ENCODE data around the gene CCDC174. TPM values are rescaled to one million over a fixed set of nuclear protein-coding genes. Genes with fewer than 3 reads are reported as not detected.

Gene CCDC174
- total and polyA plus RNA-seq, 7 donors = 10.6 to 24.1 (median 13.5) TPM

DNA sequence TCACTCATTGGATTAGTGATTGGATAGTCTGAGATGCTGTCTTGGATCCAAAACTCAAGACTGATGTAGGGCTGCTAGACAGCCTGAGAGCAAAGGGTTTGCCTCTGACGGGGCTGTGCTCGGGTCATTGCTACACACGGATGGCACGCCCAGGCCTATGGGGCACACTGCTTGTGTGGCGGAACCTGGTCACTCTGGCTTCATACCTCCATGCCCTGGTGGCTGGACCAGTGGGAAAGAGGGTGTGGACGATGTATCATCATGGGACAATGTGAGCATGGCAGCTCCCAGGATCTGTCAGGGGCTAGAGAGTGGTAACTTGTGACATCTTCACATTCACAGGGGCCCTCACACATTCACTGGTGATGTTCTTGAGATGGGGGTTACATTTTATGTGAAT lies 18.1 kb upstream of the CCDC174 start:
- intact Hi-C loops (cut with DNase I) = loop anchor here in 1 of 2 donors (5.0 kb wide), 1 partner anchor 289 kb away; no protein-coding TSS in a partner anchor
- ATAC-seq (no peak), DNase-seq (no peak)
- Histone ChIP-seq H3K36me3 (ENCODE audit: insufficient read depth in 1 of 2, low read depth in 1 of 2) (no peaks in the 10 kb centered on the region), H3K27me3 (ENCODE audit: insufficient read depth in 3 of 3, low read length in 2 of 3) (peaks cover 0 to 2% (median 0%) of the 10 kb centered on the region in 3 donors), H3K4me1 (no peaks in the 10 kb centered on the region), H3K4me3 (no peak overlapping the region), H3K9me3 (no peaks in the 10 kb centered on the region), H3K27ac (no peak overlapping the region)
- WGBS, 3 donors = 87 to 92% (median 89%) methylated on average over 6 of the region's 6 CpGs
- TF ChIP-seq, protein P1, sequence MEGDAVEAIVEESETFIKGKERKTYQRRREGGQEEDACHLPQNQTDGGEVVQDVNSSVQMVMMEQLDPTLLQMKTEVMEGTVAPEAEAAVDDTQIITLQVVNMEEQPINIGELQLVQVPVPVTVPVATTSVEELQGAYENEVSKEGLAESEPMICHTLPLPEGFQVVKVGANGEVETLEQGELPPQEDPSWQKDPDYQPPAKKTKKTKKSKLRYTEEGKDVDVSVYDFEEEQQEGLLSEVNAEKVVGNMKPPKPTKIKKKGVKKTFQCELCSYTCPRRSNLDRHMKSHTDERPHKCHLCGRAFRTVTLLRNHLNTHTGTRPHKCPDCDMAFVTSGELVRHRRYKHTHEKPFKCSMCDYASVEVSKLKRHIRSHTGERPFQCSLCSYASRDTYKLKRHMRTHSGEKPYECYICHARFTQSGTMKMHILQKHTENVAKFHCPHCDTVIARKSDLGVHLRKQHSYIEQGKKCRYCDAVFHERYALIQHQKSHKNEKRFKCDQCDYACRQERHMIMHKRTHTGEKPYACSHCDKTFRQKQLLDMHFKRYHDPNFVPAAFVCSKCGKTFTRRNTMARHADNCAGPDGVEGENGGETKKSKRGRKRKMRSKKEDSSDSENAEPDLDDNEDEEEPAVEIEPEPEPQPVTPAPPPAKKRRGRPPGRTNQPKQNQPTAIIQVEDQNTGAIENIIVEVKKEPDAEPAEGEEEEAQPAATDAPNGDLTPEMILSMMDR (IDR thresholded peaks at IDR 0.05) = no peak

DNA sequence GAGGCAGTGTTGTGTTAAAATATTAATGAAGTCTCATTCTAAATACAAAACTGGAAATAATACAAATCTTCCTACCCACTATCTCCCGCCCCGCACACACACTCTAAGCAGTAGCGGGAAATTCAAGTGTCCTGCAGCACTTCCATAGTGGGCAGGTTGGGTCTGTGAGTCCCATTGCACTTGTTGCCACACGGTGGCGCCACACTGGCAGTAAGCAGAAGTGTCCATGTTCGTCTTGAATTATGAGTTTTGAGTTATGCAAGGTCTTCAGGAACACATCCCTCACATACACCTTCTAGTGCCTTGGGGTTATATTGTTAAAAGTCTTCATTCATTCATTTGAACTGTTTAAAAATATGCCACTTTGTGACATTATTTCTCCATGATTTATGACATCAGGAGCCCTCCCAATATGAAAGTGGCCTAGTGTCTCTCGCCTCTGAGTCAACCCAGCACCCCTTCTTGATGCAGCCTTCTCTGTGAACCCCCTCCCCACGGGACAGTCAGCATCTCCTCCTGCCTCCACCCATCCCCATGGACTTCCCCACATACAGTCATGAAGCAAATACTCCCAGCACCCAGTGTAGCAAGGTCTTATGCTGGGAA lies 17.6 kb upstream of the CCDC174 start:
- Histone ChIP-seq H3K9me3 (no peaks in the 10 kb centered on the region), H3K27me3 (ENCODE audit: insufficient read depth in 3 of 3, low read length in 2 of 3) (no peaks in the 10 kb centered on the region), H3K4me3 (no peak overlapping the region), H3K4me1 (no peaks in the 10 kb centered on the region), H3K27ac (no peak overlapping the region), H3K36me3 (ENCODE audit: insufficient read depth in 1 of 2, low read depth in 1 of 2) (no peaks in the 10 kb centered on the region)
- DNase-seq = peak; percentile 55 to 77
- WGBS, 3 donors = 39 to 42% (median 40%) methylated on average over 8 of the region's 8 CpGs
- TF ChIP-seq, protein P1 (IDR thresholded peaks at IDR 0.05) = peak; percentile 77
- intact Hi-C loops (cut with DNase I) = loop anchor here in 1 of 2 donors (5.0 kb wide), 1 partner anchor 288 kb away; no protein-coding TSS in a partner anchor
- peak; percentile 64 to 86 (median 78) for ATAC-seq

DNA sequence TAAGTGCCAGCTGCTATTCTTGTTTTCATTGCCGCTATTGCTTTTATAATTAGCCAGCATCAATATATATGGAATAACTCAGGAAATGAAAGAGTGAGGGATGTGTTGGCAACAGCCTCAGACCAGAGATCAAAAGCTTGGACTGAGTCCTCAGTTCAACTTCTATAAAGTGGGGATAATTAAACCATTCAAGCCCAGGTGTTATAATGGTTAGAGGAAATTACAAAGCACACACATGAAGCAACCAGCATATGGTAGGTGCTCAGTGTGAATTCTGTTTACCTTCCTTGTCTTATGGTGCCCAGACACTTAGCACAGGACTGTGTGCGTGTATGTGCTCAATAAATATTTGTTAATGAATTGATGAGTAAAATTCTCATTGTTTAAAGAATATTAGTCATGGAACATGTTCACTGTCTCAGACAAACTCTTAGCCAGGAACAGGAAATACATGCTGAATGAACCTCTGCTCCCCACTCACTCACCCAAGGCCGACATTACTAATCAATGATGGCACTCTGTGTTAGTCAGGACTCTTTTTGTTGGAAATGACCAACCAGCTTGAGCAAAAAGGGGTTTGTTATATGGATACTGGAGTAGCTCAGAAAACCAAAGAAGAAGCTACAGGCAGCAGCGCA lies 16.7 kb upstream of the CCDC174 start:
- DNase-seq (no peak), ATAC-seq (no peak)
- WGBS, 3 donors = 73 to 80% (median 77%) methylated on average over 4 of the region's 4 CpGs
- TF ChIP-seq, protein P1 (IDR thresholded peaks at IDR 0.05) = no peak
- H3K27me3 ChIP-seq (ENCODE audit: insufficient read depth in 3 of 3, low read length in 2 of 3) = peaks cover 0 to 2% (median 0%) of the 10 kb centered on the region in 3 donors
- H3K4me1 ChIP-seq = no peaks in the 10 kb centered on the region
- H3K27ac ChIP-seq = no peak overlapping the region
- intact Hi-C loops (cut with DNase I) = loop anchor here in 1 of 2 donors (5.0 kb wide), 1 partner anchor 287 kb away; no protein-coding TSS in a partner anchor
- H3K4me3 ChIP-seq = no peak overlapping the region
- no peaks in the 10 kb centered on the region for H3K36me3 ChIP-seq (ENCODE audit: insufficient read depth in 1 of 2, low read depth in 1 of 2)
- no peaks in the 10 kb centered on the region for H3K9me3 ChIP-seq

DNA sequence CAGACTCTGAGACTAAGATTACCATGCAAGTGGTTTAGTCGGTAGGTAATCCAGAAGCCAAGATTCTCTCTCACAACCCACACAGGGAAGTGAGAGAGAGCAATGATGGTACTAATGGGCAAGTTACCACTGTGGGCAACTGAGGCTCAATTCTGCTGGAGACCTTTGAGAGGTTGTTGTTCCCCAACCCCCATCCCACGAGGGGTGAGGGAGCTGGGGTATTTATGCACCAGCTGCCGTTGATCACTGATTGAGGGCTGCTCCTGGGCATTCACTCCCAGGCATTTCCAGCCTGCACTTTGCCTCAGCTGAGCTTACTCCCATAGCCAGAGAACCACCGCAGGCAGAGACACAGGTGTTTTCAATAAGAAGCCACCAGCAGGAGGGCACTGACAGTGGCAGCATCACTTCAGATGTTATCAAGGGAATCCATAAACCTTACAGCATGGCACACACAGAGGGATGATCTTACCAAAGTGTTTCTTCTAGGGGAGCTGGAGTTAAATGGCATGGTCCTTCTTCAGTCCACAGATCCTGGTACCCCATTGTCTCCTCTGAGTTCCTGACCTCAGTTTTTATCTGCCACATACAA lies 15.0 kb upstream of the CCDC174 start:
- no peak for DNase-seq
- Histone ChIP-seq H3K9me3 (no peaks in the 10 kb centered on the region), H3K36me3 (ENCODE audit: insufficient read depth in 1 of 2, low read depth in 1 of 2) (no peaks in the 10 kb centered on the region), H3K27ac (no peak overlapping the region), H3K27me3 (ENCODE audit: insufficient read depth in 3 of 3, low read length in 2 of 3) (peaks cover 0 to 19% (median 0%) of the 10 kb centered on the region in 3 donors), H3K4me1 (no peaks in the 10 kb centered on the region), H3K4me3 (no peak overlapping the region)
- intact Hi-C loops (cut with DNase I) = loop anchor here in 1 of 2 donors (2.0 kb wide), 1 partner anchor 284 kb away; no protein-coding TSS in a partner anchor
- 58 to 62% (median 61%) methylated on average over 4 of the region's 4 CpGs for WGBS, 3 donors
- TF ChIP-seq, protein P1 (IDR thresholded peaks at IDR 0.05) = no peak
- ATAC-seq = no peak
